HG03175 (cell line): Measurements from ENCODE around the gene STAC2.

ENCODE experiments used
- ATAC-seq: cut with Tn5 transposase; IDR thresholded peaks from one replicate; pipeline ENCODE4 v1.9.1; 2021; ENCODE audit warnings: mild to moderate bottlenecking, moderate library complexity; ENCODE audit not compliant: unreplicated experiment

Gene STAC2

DNA sequence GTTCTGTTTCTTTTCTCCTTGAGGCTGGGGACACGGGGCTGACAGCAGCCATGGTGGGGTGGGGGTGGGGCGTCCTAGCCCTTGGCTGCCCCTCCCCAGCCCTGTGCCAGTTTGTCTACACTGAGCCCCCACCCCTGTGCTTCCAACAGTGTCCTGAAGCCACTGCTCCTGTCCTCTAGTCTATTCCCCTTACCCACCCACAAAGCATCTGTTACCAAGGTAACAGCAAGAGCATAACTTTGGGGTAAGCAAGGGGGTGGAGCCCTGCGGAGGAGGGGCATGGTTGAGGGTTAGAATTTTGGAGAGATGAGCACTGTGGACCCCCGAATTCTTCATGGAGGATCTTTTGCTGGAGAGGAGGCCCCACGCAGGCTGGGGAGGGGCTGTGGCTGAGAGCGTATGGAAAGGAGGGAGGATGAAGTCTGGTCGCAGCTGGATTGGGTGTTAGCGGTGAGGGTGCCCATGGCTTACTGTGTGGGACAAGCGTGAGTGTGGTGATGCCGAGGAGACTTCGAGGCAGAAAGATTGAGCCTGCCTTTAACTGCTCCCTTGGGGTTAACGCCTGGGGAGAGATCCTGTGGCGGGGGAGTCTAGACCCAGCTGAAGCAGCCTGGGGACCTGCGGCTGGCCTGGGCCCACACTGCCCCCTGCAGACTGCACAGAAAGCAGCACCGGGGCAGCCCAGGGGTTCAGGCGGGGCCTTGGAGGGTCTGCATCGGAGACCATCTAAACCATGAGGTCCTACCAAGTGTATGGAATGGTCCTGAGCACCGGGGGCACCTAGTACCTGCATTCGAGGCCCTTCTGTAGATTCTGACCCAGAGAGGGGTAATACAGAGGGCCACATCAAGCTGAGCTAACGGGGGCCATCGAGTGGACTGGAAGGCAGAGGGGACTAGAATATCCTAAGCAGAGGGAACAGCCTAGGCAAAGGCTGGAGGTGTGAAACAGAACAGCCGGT is 6.1 kb upstream of the STAC2 start:
- no peak for ATAC-seq

DNA sequence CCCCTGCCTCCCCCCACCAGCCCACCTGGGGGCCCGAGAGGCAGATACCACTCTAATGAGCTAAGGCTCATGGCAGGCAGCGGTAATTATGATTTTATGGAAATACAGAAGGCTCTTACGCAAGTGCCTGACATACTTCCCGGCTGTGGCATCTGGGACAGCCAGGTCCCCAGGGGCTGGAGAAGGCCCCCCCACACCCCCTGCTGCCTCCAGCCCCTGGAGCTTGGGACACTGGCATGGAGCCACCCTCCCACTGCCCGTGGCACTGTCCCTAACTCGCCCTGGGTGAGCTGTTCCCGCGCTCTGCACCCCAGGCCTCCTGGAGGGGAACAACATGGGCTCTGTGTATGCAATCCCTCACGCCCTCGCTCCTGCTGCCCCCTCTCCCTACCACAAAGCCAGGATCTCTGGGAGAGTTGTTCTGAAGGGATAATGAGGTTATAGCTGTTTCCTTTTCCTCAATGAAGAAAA is 5.4 kb upstream of the STAC2 start:
- no peak for ATAC-seq

DNA sequence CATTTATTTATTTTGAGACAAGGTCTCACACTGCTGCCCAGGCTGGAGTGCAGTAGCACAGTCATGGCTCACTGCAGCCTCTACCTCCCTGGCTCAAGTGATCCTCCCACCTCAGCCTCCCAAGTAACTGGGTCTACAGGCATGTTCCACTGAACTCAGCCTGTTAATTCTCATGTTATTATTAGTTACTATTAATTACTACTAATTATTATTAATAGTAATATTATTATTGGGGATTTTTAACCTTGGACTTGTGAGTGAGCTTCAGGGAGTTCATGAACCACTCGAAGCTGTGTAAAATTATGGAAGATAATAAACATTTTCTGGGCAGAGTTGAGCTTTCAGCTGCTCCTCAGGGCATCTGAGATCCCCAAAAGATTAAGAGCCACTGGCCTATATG is 4.6 kb upstream of the STAC2 start:
- ATAC-seq = no peak

DNA sequence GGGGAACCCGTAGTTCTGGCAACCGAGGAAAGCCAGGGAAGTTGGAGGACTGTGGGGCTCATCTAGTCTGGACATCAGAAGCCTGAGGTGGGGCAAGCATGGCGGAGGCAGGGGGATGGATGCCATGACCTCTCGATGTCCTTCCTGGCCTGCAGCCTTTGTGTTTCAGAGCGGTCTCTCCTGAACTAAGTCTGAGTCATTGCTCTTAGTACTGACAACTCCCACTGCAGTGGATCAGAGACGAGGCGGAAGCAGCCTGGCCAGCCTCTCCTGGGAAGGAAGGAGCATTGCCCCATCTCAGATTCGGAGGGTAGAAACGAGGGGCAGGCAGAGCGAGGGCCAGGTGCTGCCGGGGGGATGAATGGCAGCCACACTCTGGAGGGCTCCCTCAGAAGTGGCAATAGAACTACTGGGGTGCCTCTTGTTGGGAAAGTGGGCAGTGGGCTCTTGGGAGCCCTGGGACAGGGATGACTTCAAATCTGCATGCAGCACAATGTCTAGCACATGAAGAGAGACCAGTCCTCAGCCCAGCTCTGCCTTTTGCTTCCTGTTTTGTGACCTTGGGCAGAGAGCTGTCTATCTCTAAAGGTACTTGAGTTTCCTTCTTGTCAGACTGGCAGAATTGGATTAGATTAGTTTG is 3.6 kb upstream of the STAC2 start:
- no peak for ATAC-seq

DNA sequence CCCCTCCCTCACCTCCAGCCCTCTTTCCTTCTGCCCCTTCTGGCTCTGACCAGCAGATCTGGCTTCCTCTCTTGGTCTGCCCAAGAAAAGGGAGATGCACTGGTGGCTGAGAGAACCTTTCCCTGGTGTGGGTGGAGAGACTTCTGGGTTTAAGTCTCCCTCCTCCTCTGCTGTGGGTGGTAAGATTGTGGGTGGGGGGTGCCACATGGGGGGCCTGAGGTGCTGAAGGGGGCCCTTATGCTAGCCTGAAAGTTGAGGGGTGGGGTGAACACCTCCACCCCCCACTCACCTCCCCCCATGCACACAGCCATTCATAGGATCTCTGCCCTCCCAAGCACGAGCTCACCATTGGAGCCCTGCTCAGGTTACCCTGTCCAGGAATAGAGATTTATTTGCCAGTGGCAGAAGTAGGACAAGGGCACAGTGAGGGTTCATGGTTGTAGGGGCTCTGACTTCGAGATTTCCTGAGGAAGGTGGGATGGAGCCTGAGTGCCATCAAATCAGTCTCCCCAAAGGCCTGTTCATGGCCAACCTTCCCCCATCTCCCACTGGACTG is 1.7 kb upstream of the STAC2 start:
- ATAC-seq = no peak

DNA sequence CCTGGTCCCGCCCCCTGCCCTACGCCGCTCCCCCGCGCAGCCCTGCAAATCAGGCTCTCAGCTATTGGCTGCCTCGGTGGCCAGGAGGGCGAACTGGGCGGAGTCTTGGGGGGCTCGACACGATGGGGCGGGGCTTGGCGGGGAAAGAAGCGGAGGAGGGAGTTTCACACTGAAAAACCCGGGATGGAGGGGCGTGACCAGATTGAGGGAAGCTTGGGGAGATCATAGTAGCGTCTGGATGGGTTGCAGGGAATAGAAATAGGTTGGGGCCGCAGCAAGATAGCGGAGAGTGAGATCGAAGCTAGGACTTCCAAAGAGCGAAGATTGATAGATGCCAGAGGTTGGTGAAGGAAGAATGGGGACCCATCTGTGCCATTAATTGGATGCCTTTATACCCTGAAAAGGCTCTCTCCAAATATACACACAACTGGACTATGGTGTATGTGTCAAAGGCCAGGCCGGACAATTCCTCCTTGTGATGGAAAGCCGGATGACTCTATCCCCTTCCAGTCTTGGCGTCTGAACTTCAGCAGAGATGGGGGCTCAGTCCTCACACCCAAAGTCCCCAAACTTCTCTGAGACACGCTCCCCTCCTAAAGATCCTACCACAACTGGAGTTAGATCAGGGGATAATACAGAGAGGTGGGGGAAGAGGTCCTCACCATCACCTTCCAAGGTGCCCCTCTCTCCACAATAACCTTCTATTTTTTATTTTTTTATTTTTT is 376 bp upstream of the STAC2 start:
- no peak for ATAC-seq

DNA sequence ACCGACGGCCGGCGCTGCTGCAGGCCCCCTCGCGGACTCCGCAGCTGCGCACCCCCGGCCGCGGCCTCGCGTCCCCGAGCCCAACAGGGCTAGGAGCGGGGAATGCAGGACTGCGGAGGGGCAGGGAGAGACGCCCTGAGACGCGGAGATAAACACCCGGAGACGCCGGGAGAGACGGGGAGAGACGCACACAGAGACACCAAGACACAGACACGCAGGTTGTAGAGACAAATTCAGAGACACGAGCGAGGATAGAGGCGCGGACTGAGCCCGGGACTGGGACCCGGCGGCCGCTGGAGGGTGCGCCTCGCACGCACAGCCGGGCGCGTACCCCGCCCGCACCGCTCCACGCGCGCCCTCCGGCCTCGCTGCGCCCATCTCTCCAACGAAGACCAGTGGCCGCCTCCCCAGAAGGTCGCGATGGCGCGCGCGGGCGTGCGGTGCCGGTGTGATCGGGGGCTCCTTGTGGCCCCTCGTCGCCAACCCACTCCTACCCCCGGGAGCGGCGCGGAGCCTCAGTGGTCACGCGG is 902 bp downstream of the STAC2 start:
- no peak for ATAC-seq

DNA sequence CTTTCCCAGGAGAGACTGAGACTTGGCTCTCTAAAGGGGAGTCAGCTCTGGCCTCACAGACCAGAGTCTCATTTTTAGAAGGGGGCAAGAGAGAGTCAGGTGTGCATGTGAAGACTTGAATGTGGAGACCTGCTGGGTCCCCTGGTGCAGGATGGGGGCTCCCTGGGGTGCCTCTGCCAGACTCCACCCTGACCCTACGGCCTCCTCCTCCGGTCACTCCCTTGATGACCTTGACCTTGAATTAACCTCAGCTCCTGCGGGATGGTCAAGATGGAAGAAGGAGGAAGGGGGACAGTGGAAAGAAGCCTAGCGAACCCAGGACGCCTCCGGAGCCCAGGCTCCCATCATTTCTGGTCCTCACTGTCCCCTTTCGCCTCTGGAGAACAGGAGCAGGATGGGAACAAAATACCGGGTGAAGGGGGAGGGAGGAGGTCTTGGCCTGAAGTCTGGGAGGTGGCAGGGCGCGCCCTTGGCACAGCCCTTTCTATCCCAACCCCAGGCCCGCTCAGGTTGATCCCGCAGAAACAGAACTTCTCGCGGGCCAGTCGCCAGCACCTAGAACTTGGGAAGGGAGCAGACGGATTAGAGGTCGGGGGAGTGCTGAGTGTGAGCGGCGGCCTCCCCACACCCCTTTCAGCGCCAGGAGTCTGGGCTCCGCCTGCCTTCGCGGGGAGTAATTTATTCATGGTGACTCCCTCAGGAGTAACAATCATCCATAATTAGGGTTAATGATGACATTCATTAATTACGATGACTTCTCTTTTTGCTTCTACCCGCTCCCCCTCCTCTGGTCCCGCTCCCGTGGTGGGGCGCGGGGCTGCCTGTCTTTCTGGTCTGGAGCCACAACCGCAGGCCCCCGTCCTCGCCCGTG is 1.6 kb downstream of the STAC2 start:
- ATAC-seq = no peak

DNA sequence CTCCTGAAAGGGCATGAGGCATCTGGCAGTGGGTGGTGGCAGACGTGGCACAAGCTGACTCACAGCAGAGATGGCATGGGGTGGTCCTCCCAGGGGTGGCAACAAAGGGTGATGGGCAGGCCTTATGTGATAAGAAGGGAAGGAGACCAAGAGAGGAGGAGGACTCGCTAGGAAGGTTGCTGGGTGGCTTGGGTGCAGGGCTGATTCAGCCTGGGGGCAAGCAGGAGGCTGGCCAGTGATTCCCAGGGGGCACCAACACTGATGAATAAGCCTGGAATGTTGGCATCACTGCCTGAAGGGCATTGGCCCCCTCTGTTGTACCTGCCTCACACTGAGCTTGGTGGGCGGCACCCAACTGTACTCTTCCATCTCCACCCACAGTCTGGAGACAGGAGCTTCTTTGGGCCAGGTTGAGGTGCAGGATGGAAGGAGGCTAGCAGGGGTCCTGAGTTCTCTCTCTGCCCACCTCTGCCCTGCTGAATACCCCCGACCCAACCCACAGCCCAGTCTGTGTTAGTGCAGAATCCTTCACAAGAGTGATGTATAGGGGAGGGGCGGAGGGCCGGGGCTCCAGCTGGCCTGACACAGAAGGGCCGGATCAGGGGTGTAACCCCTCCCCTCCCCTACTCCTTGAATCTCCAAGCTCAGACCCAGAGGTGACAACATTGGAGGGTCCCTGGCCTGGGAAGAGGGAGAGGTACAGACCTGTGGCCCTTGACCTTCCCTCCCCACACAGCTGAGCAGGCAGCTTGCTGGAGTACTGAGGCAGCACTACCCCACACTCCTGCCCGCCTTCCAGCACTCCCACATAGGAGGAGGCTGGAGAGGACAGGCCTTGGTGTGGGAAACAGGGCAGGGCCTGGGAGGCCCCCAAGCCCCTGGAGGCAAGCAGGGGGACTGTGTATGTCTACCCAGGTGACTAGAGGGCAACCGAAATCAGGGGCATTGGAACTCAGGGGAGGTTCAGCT is 2.6 kb downstream of the STAC2 start:
- no peak for ATAC-seq

DNA sequence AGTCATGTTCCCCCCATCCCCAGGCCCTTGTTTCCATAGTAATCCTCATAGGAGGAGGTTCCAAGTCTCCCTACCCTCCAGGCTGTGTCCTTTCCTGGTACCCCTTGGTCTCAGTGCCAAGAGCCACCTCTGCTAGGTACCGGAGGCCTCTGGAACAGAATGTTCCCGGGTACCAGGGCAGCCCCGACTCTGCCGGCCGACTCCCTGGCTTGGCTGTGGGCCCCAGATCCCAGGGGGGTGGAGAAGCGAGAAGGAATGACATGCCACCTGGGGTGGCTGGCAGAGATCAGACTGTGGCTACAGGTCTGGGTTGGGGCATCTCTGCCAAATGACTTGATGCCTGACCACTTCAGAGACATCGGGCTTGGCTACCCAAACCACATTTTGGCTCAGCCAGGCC is 3.6 kb downstream of the STAC2 start:
- ATAC-seq = no peak

DNA sequence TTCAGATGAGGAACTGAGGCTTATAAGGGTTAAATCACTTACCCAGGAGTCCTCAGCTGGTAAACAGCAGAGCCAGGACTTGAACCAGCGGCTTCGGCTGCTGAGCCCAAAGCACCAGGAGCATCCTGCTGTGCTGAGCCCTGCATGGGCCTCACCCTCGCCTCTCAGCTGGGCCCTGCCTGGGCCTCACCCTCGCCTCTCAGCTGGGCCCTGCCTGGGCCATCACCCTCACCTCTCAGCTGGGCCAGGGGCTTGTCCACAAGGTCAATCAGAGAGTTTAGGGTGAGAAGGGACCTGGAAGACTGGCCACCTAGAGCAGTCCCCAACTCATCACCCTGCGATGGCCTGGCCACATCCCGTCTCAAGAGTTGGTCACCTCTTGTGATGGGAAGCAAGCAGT is 4.2 kb downstream of the STAC2 start:
- no peak for ATAC-seq

DNA sequence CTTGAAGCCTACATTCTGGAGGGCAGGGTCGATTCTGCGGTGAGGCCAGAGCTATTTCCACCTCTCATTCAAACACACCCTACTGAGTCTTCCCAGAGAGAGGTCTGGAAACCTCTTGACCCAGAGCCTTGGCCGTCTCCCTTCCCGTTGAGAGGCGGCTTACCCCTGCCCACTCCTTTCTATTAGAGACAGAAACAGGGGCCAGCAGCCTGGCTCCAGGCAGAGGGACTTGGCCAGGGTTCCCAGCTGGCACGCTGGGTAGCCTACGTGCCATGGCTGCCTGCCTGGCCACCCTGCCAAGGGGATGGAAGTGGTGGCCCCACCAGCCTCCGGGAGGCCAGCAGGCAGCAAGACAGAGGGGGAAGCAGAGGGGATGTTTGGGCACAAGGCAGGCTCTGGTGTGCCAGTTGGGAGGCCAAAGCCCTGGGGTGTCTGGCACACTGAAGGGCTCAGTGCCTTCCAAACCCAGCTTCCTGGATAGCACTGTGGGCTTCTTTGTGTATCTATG is 6.0 kb downstream of the STAC2 start:
- ATAC-seq = no peak

DNA sequence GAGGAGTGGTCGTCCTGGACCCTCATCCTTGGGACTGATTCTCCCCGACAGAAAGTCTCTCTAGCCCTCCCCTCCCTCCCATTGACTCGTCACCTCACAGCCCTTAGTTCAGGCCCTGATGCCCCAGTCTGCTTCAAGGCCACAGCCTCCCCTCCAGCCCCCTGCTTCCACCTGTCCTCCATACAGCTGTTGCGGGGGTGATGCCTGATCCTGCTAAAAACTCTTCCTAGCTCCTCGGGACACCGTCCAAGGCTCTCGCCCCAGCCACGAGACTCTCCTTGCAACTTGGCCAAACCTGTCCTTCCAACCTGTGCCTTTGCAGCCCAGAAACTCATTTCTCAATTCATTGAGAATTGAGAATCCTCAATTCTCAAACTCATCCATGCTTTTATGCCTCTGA is 6.8 kb downstream of the STAC2 start:
- ATAC-seq = no peak

DNA sequence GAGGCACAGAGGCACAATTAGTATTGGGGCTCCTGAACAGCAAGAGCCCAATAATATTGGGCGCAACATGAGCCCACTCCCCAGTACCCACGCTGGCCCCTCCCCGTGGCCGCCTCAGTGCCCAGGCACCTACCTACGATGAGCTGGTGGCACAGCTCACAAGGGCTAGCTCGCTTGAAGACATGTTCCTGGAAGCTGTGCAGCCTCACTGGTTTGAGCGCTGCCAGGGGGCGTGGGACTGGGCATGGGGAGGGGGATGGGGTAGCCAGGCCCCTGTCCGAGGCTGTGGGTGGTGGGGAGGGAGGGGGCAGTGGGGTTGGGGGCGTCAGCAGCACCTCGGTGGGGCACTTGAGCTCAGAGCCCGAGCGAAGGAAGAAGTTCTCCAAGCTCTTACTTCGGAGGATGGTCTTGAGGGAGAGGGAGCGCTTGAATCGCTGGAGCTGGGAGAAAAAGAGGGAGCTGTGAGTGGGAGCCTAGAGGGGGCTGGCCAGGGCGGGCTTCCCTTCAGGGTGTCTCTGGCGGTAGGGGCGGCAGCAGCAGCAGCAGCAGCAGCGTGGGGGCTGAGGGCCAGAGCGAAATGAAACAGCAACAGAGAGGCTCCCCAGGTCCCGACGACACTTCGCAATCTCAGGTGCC is 7.9 kb downstream of the STAC2 start:
- no peak for ATAC-seq

DNA sequence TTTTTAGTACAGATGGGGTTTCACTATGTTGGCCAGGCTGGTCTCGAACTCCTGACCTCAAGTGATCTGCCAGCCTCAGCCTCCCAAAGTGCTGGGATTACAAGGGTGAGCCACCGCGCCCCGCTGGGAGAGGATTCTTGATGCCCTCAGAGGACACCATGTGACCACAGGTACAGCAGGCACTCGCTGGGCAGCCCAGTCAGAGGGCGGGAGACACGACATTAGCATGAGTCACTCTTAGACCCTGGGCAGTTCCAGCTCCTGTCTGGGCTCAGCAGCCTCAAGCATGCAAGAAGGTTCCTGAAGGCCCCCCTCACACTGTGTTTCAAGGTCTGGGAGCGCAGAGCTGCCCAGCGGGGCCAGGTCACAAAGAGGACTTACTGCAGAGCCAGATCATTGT is 11.9 kb downstream of the STAC2 start:
- no peak for ATAC-seq

DNA sequence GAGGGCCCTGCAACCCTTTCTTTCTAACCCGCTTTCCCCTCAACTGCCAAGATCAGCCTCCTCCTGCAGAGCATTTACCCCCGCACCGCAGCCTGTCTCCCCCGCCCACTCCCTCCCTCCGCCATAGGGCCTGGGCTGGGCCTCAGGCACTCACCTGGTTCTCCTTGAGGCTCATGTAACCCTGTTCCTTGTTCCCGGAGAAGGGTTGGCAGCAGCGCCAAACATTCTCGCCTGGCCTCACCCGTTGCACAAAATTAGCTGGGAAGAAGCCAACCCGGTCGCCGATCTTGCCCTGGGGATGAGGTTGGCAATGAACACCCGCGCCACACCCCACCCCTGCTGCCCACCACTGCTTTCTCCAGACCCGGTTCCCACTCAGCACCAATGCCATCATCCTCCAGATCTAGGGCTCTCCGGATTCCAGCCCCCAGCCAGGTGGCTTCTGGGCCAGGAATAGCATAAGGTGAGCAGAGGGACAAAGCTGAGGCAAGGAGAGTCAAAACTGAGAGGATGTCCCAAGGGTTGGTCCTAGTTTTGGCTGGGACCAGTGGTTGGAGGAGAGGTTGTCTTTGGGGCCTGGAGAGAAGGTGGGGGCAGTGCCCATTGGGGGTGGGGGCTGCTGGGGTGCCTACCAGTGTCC is 12.8 kb downstream of the STAC2 start:
- no peak for ATAC-seq

DNA sequence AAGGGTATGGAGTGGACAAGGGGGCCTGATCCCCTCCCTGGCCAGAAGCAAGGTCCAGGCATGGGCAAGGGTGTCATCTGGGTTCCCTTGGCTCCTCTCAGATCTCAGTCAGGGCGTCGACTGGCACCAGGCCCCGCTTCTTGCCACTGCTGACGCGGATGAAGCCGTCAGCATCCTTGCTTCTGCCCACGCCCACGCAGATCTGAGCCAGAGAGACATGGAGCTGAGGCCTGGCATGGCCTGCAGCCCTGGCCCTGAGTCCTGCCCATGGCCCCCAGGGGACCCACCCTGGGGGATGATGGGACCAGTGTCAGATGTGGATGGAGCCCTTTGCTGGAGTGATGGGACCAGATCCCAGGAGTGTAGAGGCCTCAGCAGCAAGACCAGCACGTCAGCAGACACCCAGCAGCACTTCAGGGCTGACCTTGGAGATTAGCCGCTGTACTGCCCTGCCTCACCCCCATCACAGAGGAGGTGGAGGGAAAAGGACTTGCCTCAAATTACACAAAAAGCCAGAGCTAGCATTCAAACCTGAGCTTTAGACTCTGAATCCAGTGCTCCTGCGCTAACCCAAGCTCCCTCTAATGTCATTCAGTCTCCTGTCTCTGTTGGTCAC is 13.4 kb downstream of the STAC2 start:
- ATAC-seq = no peak
